Hepatocyte (in vitro differentiated cells): ENCODE measurements around the gene ASB6. TPM values are rescaled to one million over a fixed set of nuclear protein-coding genes. Genes with fewer than 3 reads are reported as not detected.

Experiments used
- DNase-seq: peaks from one replicate; pipeline ENCODE4 v3.0.0-alpha.2; 2016; ENCODE audit warnings: low spot score
- H2AFZ ChIP-seq: fragments of 200-600 bp; sonication (generic); 2 replicates; pipeline ENCODE4 v1.6.0; 2016; ENCODE audit warnings: antibody characterized with exemption, mild to moderate bottlenecking
- H3K27ac ChIP-seq: fragments of 200-600 bp; sonication (generic); 2 replicates; pipeline ENCODE4 v1.5.1; 2016; ENCODE audit warnings: mild to moderate bottlenecking
- H3K27me3 ChIP-seq: fragments of 200-600 bp; sonication (generic); 2 replicates; pipeline ENCODE4 v1.6.1; 2016
- H3K36me3 ChIP-seq: fragments of 200-600 bp; sonication (generic); replicated peaks from 2 replicates; pipeline ENCODE4 v1.5.1; 2016; ENCODE audit warnings: low read depth; ENCODE audit not compliant: insufficient read depth
- H3K4me1 ChIP-seq: fragments of 200-600 bp; sonication (generic); 2 replicates; pipeline ENCODE4 v1.5.1; 2016; ENCODE audit warnings: mild to moderate bottlenecking, moderate library complexity; ENCODE audit not compliant: insufficient read depth
- H3K4me2 ChIP-seq: fragments of 200-600 bp; sonication (generic); 2 replicates; pipeline ENCODE4 v1.6.0; 2016
- H3K4me3 ChIP-seq: fragments of 200-600 bp; sonication (generic); 2 replicates; pipeline ENCODE4 v1.5.1; 2016; ENCODE audit warnings: mild to moderate bottlenecking
- H3K79me2 ChIP-seq: fragments of 200-600 bp; sonication (generic); 2 replicates; pipeline ENCODE4 v1.6.0; 2017; ENCODE audit warnings: mild to moderate bottlenecking
- H3K9me2 ChIP-seq: fragments of 200-600 bp; sonication (generic); replicated peaks from 2 replicates; pipeline ENCODE4 v1.6.0; 2017; ENCODE audit warnings: mild to moderate bottlenecking; ENCODE audit not compliant: insufficient read depth
- H3K9me3 ChIP-seq: fragments of 200-600 bp; sonication (generic); 2 replicates; pipeline ENCODE4 v1.5.1; 2016; ENCODE audit warnings: low read depth, mild to moderate bottlenecking
- H4K20me1 ChIP-seq: fragments of 200-600 bp; sonication (generic); 2 replicates; pipeline ENCODE4 v1.6.0; 2016; ENCODE audit warnings: mild to moderate bottlenecking; ENCODE audit not compliant: insufficient read depth, poor library complexity, severe bottlenecking
- EZH2 ChIP-seq: fragments of 200-600 bp; sonication (generic); IDR thresholded peaks from 2 replicates; pipeline ENCODE4 v1.6.1; 2016; ENCODE audit warnings: antibody characterized with exemption, mild to moderate bottlenecking, borderline replicate concordance
- EZH2phosphoT487 ChIP-seq: fragments of 200-600 bp; sonication (generic); IDR thresholded peaks from one replicate; pipeline ENCODE4 v1.6.1; 2018; ENCODE audit warnings: antibody characterized with exemption, mild to moderate bottlenecking, low read depth, moderate library complexity; ENCODE audit not compliant: unreplicated experiment, severe bottlenecking
- WGBS: methylation state at CpG from one replicate; pipeline ENCODE4 v1.1.6; 2016; ENCODE audit warnings: low lambda C conversion rate; ENCODE audit errors: missing lambda C conversion rate; 5-methylcytosine and 5-hydroxymethylcytosine counted together
- polyA plus RNA-seq: library from polyadenylated mRNA; unstranded; fragments of >200 nt; fragmentation: Nextera tagmentation; extraction: Ambion mirVana; gene quantifications from 2 replicates; pipeline ENCODE4 v1.2.1, GENCODE V29; 2016
- total RNA-seq: library from RNA; depleted of rRNA; stranded (reverse); fragments of >200 nt; gene quantifications from 2 replicates; pipeline ENCODE4 v1.2.3, GENCODE V29; 2014
- TF ChIP-seq, protein P1 (sequence below): fragments of 200-600 bp; sonication (generic); IDR thresholded peaks from 2 replicates; pipeline ENCODE4 v1.5.1; 2016; ENCODE audit warnings: antibody characterized with exemption, mild to moderate bottlenecking; ENCODE audit not compliant: poor library complexity

ASB6 gene
- total and polyA plus RNA-seq, 2 experiments from 2014 or later: 14.2 to 15.5 TPM

DNA sequence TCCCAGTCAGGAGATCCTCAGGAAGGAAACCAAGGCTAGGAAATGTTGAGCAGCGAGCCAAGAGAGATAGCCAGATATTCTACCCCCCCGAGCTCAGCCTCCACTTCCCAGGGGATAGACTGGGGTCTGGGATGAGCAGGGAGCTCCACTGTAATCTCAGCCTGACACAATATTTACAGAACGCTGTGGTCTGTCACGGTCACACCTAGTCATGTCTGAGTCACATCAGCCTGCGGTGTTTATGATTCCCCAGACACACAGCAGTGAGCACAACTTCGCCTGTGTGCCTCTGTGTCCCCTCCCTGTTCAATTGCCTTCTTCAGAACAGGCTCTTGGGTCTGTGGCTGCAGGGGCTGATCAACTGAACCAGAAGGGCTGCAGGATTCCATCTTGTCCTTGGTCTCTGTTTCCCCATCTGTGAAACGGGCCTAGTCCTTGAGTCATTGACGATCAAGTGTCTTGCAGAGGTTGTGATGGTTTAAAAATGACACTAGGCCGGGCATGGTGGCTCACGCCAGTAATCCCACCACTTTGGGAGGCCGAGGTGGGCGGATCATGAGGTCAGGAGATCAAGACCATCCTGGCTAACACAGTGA lies 14.9 kb upstream of the ASB6 start:
- H2AFZ ChIP-seq: no peak overlapping the region
- 54% methylated on average over 12 of the region's 12 CpGs for WGBS
- H3K79me2 ChIP-seq: no peaks in the 10 kb centered on the region
- no peaks in the 10 kb centered on the region for H4K20me1 ChIP-seq
- no peak overlapping the region for H3K4me3 ChIP-seq
- peak; percentile 56 for DNase-seq
- TF ChIP-seq, protein P1, sequence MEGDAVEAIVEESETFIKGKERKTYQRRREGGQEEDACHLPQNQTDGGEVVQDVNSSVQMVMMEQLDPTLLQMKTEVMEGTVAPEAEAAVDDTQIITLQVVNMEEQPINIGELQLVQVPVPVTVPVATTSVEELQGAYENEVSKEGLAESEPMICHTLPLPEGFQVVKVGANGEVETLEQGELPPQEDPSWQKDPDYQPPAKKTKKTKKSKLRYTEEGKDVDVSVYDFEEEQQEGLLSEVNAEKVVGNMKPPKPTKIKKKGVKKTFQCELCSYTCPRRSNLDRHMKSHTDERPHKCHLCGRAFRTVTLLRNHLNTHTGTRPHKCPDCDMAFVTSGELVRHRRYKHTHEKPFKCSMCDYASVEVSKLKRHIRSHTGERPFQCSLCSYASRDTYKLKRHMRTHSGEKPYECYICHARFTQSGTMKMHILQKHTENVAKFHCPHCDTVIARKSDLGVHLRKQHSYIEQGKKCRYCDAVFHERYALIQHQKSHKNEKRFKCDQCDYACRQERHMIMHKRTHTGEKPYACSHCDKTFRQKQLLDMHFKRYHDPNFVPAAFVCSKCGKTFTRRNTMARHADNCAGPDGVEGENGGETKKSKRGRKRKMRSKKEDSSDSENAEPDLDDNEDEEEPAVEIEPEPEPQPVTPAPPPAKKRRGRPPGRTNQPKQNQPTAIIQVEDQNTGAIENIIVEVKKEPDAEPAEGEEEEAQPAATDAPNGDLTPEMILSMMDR: no peak
- TF ChIP-seq EZH2phosphoT487 (no peak), EZH2 (no peak)
- no peak overlapping the region for H3K4me2 ChIP-seq
- peaks cover 12% of the 10 kb centered on the region for H3K4me1 ChIP-seq
- no peaks in the 10 kb centered on the region for H3K9me2 ChIP-seq
- no peaks in the 10 kb centered on the region for H3K36me3 ChIP-seq
- peak overlapping the region; percentile 20 for H3K27ac ChIP-seq
- H3K27me3 ChIP-seq: peaks cover 3% of the 10 kb centered on the region
- H3K9me3 ChIP-seq: no peaks in the 10 kb centered on the region

GRCh38 chr9:129655696-129656095 lies 13.7 kb upstream of the ASB6 start:
- WGBS: 91% methylated on average over 7 of the region's 7 CpGs

GRCh38 chr9:129655154-129655553 lies 13.2 kb upstream of the ASB6 start:
- Histone ChIP-seq H3K9me2 (no peaks in the 10 kb centered on the region), H3K9me3 (no peaks in the 10 kb centered on the region), H3K4me3 (no peak overlapping the region), H3K27ac (no peak overlapping the region), H3K4me2 (no peak overlapping the region), H4K20me1 (no peaks in the 10 kb centered on the region), H3K4me1 (peaks cover 12% of the 10 kb centered on the region), H3K27me3 (no peaks in the 10 kb centered on the region), H3K79me2 (no peaks in the 10 kb centered on the region), H2AFZ (no peak overlapping the region), H3K36me3 (no peaks in the 10 kb centered on the region)
- no peak for DNase-seq
- TF ChIP-seq, protein P1: no peak
- TF ChIP-seq EZH2 (no peak), EZH2phosphoT487 (no peak)
- 93% methylated on average over 7 of the region's 7 CpGs for WGBS

More at GRCh38 chr9:129655696-129656095, 13.7 kb upstream of the ASB6 start:
- Histone ChIP-seq H3K27ac (no peak overlapping the region), H2AFZ (no peak overlapping the region), H3K36me3 (no peaks in the 10 kb centered on the region), H3K4me3 (no peak overlapping the region), H3K9me3 (no peaks in the 10 kb centered on the region), H3K4me1 (peaks cover 12% of the 10 kb centered on the region), H3K9me2 (no peaks in the 10 kb centered on the region), H3K79me2 (no peaks in the 10 kb centered on the region), H4K20me1 (no peaks in the 10 kb centered on the region), H3K4me2 (no peak overlapping the region), H3K27me3 (peaks cover under 1% of the 10 kb centered on the region)
- no peak for TF ChIP-seq EZH2phosphoT487
- TF ChIP-seq EZH2: no peak
- TF ChIP-seq, protein P1: no peak
- DNase-seq: no peak
